HepG2 (cell line): ENCODE data around the gene EEPD1. TPM values are rescaled to one million over a fixed set of nuclear protein-coding genes. Genes with fewer than 3 reads are reported as not detected.

Experiments used
- ATAC-seq: fragments of 200-7000 bp; cut with Tn5 transposase; 3 replicates; pipeline ENCODE4 v1.9.1; 2020; ENCODE audit warnings: mild to moderate bottlenecking, moderate library complexity
- BruUV-seq: library from RNA; stranded (reverse); fragments of 400-500 nt; replicated peaks from 2 replicates; lab custom pipeline; 2021; lab: Mats Ljungman, UMichigan
- CTCF ChIA-PET: fragments of 300-600 bp; formaldehyde crosslinking; extraction: SDS; loops from one replicate; lab custom pipeline; 2021; ENCODE audit warnings: low total read pairs, inconsistent platforms, low intra/inter-chr PET ratio; lab: Yijun Ruan, JAX
- POLR2A ChIA-PET: fragments of 350-600 bp; sonication (Branson Sonifier 250); formaldehyde crosslinking; loops from one replicate; lab custom pipeline; 2020; ENCODE audit warnings: antibody characterized with exemption, inconsistent platforms; lab: Yijun Ruan, JAX
- DNase-seq: peaks from one replicate; pipeline ENCODE4 v3.0.0-alpha.2; 2015; ENCODE audit warnings: low spot score
- FAIRE-seq: peaks from 3 replicates; lab custom pipeline; 2011; peaks lifted over from hg19 to GRCh38; lab: Jason Lieb, UNC
- H2AFZ ChIP-seq: one replicate; pipeline ENCODE4 v1.6.1; 2011; ENCODE audit warnings: low read length, inconsistent platforms
- H3K27ac ChIP-seq: fragments of 300-600 bp; 3 replicates; pipeline ENCODE4 v1.8.0; 2011; ENCODE audit warnings: mixed run types, mild to moderate bottlenecking, mixed read lengths, low read length, inconsistent platforms; ENCODE audit not compliant: insufficient read depth; ENCODE audit errors: extremely low read length
- H3K27me3 ChIP-seq, 2 experiments: fragments of 200-600 bp in 1 of 2; 2 replicates in 1 of 2; 3 replicates in 1 of 2; pipeline versions ENCODE4 v1.6.0 to v1.8.0; 2011; ENCODE audit warnings: low read length in 2 of 2, mild to moderate bottlenecking in 2 of 2, moderate library complexity in 2 of 2, inconsistent platforms in 1 of 2; ENCODE audit not compliant: insufficient read depth in 2 of 2, control insufficient read depth in 1 of 2
- H3K36me3 ChIP-seq, 2 experiments: fragments of 200-600 bp in 1 of 2; replicated peaks in 1 of 2; 2 replicates in 1 of 2; 3 replicates in 1 of 2; pipeline versions ENCODE4 v1.5.1 to v1.8.0; 2011; ENCODE audit warnings: low read length in 2 of 2, inconsistent platforms in 1 of 2; ENCODE audit not compliant: insufficient read depth in 2 of 2, control insufficient read depth in 1 of 2
- H3K4me1 ChIP-seq: 2 replicates; pipeline ENCODE4 v1.5.1; 2012; ENCODE audit warnings: low read length, inconsistent platforms; ENCODE audit not compliant: insufficient read depth
- H3K4me2 ChIP-seq: 2 replicates; pipeline ENCODE4 v1.6.0; 2011; ENCODE audit warnings: low read depth, low read length, inconsistent platforms
- H3K4me3 ChIP-seq, 3 experiments: fragments of 200-600 bp in 1 of 3; sonication (generic), shearing (Covaris generic) in 1 of 3; replicated peaks in 1 of 3; 2 replicates each; pipeline ENCODE4 v1.5.1; 2011 to 2016; ENCODE audit warnings: low read length in 3 of 3, inconsistent platforms in 2 of 3, low read depth in 2 of 3, mild to moderate bottlenecking in 2 of 3, control low read depth in 1 of 3, mixed read lengths in 1 of 3; ENCODE audit not compliant: insufficient read depth in 1 of 3
- H3K79me2 ChIP-seq: one replicate; pipeline ENCODE4 v1.6.1; 2011; ENCODE audit warnings: low read length, inconsistent platforms; ENCODE audit not compliant: insufficient read depth
- H3K9ac ChIP-seq: 2 replicates; pipeline ENCODE4 v1.6.0; 2011; ENCODE audit warnings: mild to moderate bottlenecking, low read depth, low read length, inconsistent platforms; ENCODE audit not compliant: insufficient read depth
- H3K9me3 ChIP-seq: 2 replicates; pipeline ENCODE4 v1.5.1; 2012; ENCODE audit warnings: mild to moderate bottlenecking, low read length
- H4K20me1 ChIP-seq: 2 replicates; pipeline ENCODE4 v1.6.0; 2011; ENCODE audit warnings: inconsistent platforms, mild to moderate bottlenecking, low read length, moderate library complexity; ENCODE audit not compliant: insufficient read depth
- BCL6 ChIP-seq: IDR thresholded peaks from 2 replicates; pipeline ENCODE4 v1.6.1; 2016; ENCODE audit warnings: missing genetic modification reagents, missing compliant biosample characterization
- GATAD2A ChIP-seq: IDR thresholded peaks from 2 replicates; pipeline ENCODE4 v1.6.1; 2016
- HNF4A ChIP-seq: sonication (generic); formaldehyde crosslinking; IDR thresholded peaks from 2 replicates; pipeline ENCODE4 v1.4.0; 2020; ENCODE audit warnings: missing genetic modification reagents
- KDM4B ChIP-seq: sonication (generic); formaldehyde crosslinking; IDR thresholded peaks from 2 replicates; pipeline ENCODE4 v1.4.0; 2020; ENCODE audit warnings: missing genetic modification reagents
- MYC ChIP-seq: sonication (generic); formaldehyde crosslinking; IDR thresholded peaks from 2 replicates; pipeline ENCODE4 v1.9.0; 2021; ENCODE audit warnings: missing genetic modification reagents, borderline replicate concordance
- NFE2L2 ChIP-seq: fragments of 150-350 bp; IDR thresholded peaks from 2 replicates; pipeline ENCODE4 v1.6.1; 2014; ENCODE audit warnings: low read length
- RARA ChIP-seq: IDR thresholded peaks from 2 replicates; pipeline ENCODE4 v1.6.1; 2016; ENCODE audit warnings: missing genetic modification reagents, missing compliant biosample characterization
- SATB2 ChIP-seq: sonication (generic); formaldehyde crosslinking; IDR thresholded peaks from 2 replicates; pipeline ENCODE4 v1.5.0; 2020; ENCODE audit warnings: missing genetic modification reagents
- SOX5 ChIP-seq: IDR thresholded peaks from 2 replicates; pipeline ENCODE4 v1.6.1; 2016; ENCODE audit warnings: borderline replicate concordance
- ZBTB39 ChIP-seq: sonication (generic); formaldehyde crosslinking; IDR thresholded peaks from 2 replicates; pipeline ENCODE4 v1.5.0; 2020; ENCODE audit warnings: missing genetic modification reagents
- ZFP1 ChIP-seq: IDR thresholded peaks from 2 replicates; pipeline ENCODE4 v1.6.1; 2016
- ZNF362 ChIP-seq: sonication (generic); formaldehyde crosslinking; IDR thresholded peaks from 2 replicates; pipeline ENCODE4 v1.4.0; 2020; ENCODE audit warnings: missing genetic modification reagents, mild to moderate bottlenecking, borderline replicate concordance
- ZNF552 ChIP-seq: sonication (generic); formaldehyde crosslinking; IDR thresholded peaks from 2 replicates; pipeline ENCODE4 v1.9.0; 2022; ENCODE audit warnings: missing genetic modification reagents, mild to moderate bottlenecking, borderline replicate concordance
- ZNF687 ChIP-seq: sonication (generic); formaldehyde crosslinking; IDR thresholded peaks from 2 replicates; pipeline ENCODE4 v1.5.1; 2020; ENCODE audit warnings: mild to moderate bottlenecking, missing genetic modification reagents, moderate library complexity
- ZNF746 ChIP-seq: sonication (generic); formaldehyde crosslinking; IDR thresholded peaks from 2 replicates; pipeline ENCODE4 v1.8.0; 2022; ENCODE audit warnings: mild to moderate bottlenecking, missing genetic modification reagents
- ZNF768 ChIP-seq: sonication (generic); formaldehyde crosslinking; IDR thresholded peaks from 2 replicates; pipeline ENCODE4 v1.4.0; 2020; ENCODE audit warnings: missing genetic modification reagents
- WGBS: methylation state at CpG from one replicate; pipeline ENCODE4 v1.1.6; 2017; ENCODE audit warnings: low lambda C conversion rate; 5-methylcytosine and 5-hydroxymethylcytosine counted together
- in situ Hi-C: cut with HindIII; loops from 2 replicates; pipeline ENCODE4 v1.10.0; 2017; ENCODE audit warnings: low pct_unique_long_range_greater_than_20kb; ENCODE audit not compliant: extremely low pct_ligation_motif_present
- intact Hi-C: fragments of 100-400 bp; cut with micrococcal nuclease; formaldehyde crosslinking; loops from one replicate; pipeline ENCODE4 v1.10.0; 2022; ENCODE audit not compliant: unreplicated experiment
- polyA plus RNA-seq, 8 experiments: library from polyadenylated mRNA; depleted of rRNA in 3 of 8; stranded (reverse) in 7 of 8; unstranded in 1 of 8; fragments of >200 nt; fragmentation: Illumina TruSeq in 4 of 8; extraction: Trizol in 4 of 8; gene quantifications; 2 replicates each; pipeline versions ENCODE4 v1.2.1 to v1.2.3, GENCODE V29; 2011 to 2016; ENCODE audit warnings: low read depth in 4 of 8, missing spikeins in 1 of 8, mixed read lengths in 1 of 8; ENCODE audit not compliant: insufficient read depth in 1 of 8
- total RNA-seq, 5 experiments: library from RNA; depleted of rRNA; stranded (reverse); fragments of >200 nt; fragmentation: Illumina TruSeq; extraction: Trizol; gene quantifications; 2 replicates each; pipeline ENCODE4 v1.2.3, GENCODE V29; 2016; ENCODE audit warnings: low read depth in 1 of 5

Gene EEPD1
- total and polyA plus RNA-seq, 2 of the 13 experiments (the other 11 are each of a cell fraction or from before 2014, with no cell fraction given) = 10.1 to 16.4 TPM

GRCh38 chr7:36205803-36206202, 52.7 kb downstream of the EEPD1 start (continued):
- TF ChIP-seq ZBTB39 = no peak
- no peak for TF ChIP-seq ZNF746 (CRISPR knock-in tag)

- Histone ChIP-seq H3K4me2 (peak overlapping the region; percentile 42), H3K27me3 (no peaks in the 10 kb centered on the region), H3K9me3 (no peaks in the 10 kb centered on the region), H3K4me3 (no peak overlapping the region), H3K27ac (peak overlapping the region; percentile 42), H2AFZ (no peak overlapping the region), H4K20me1 (no peaks in the 10 kb centered on the region), H3K36me3 (peaks cover 0 to 1% of the 10 kb centered on the region in 2 experiments; a peak in 1 of 5 replicates), H3K4me1 (peaks cover 81% of the 10 kb centered on the region), H3K79me2 (peaks cover 18% of the 10 kb centered on the region), H3K9ac (no peak overlapping the region)
- FAIRE-seq = no peak
- WGBS = 52% methylated on average over 9 of the region's 10 CpGs
- ATAC-seq = peak; percentile 83
- CTCF ChIA-PET = no interaction called here
- intact Hi-C loops = no loop called here
- in situ Hi-C loops = no loop called here
- BruUV-seq = no TSS peak
- DNase-seq = peak; percentile 39
- POLR2A ChIA-PET = interaction anchor here (1.3 kb wide), 1 partner anchor 8 kb away, joined by 3 read pairs; no protein-coding TSS in a partner anchor
- no peak for TF ChIP-seq KDM4B (CRISPR knock-in tag)
- TF ChIP-seq NFE2L2 = peak; percentile 86
- TF ChIP-seq ZNF768 (CRISPR knock-in tag) = peak; percentile 50; the same call in 1 of the 2 replicates
- peak; percentile 59 for TF ChIP-seq RARA (CRISPR knock-in tag)
- no peak for TF ChIP-seq ZNF552
- 0 out of 2 replicates have a peak, but pooled peaks have one; percentile 19 for TF ChIP-seq ZNF687 (CRISPR knock-in tag)
- no peak for TF ChIP-seq ZFP1 (CRISPR knock-in tag)
- no peak for TF ChIP-seq SOX5 (CRISPR knock-in tag)
- peak; percentile 35; the same call in 1 of the 2 replicates for TF ChIP-seq GATAD2A
- peak; percentile 48 for TF ChIP-seq BCL6 (CRISPR knock-in tag)
- peak; percentile 22; the same call in 1 of the 2 replicates for TF ChIP-seq HNF4A
- TF ChIP-seq ZNF362 (CRISPR knock-in tag) = peak; percentile 48; the same call in 1 of the 2 replicates
- TF ChIP-seq SATB2 = no peak
- TF ChIP-seq MYC (CRISPR knock-in tag) = no peak
Measured at GRCh38 chr7:36207451-36208291, 54.6 kb downstream of the EEPD1 start.
